ENCODE results near the gene DGKI. TPM values are rescaled to one million over a fixed set of nuclear protein-coding genes. Genes with fewer than 3 reads are reported as not detected.

Gene DGKI
- total RNA-seq, 4 donors from 2014 or later: 0.98 to 7.3 (median 2.7) TPM

- TF ChIP-seq CTCF (IDR thresholded peaks at IDR 0.05; ENCODE audit: low read depth): no peak
These were observed 11.2 kb downstream of the DGKI start for GRCh38 chr7:137835486-137836112.

- TF ChIP-seq CTCF (IDR thresholded peaks at IDR 0.05; ENCODE audit: low read depth): no peak
These were observed 12.2 kb downstream of the DGKI start for GRCh38 chr7:137834552-137834951.

- no peak for TF ChIP-seq CTCF (IDR thresholded peaks at IDR 0.05; ENCODE audit: low read depth)
These were observed 14.4 kb downstream of the DGKI start for GRCh38 chr7:137832382-137832781.

- no peak for TF ChIP-seq CTCF (IDR thresholded peaks at IDR 0.05; ENCODE audit: low read depth)
These were observed 17.3 kb downstream of the DGKI start for GRCh38 chr7:137829337-137829992.

- no peak for TF ChIP-seq CTCF (IDR thresholded peaks at IDR 0.05; ENCODE audit: low read depth)
These were observed 18.3 kb downstream of the DGKI start for GRCh38 chr7:137828456-137828855.

- no peak for TF ChIP-seq CTCF (IDR thresholded peaks at IDR 0.05; ENCODE audit: low read depth)
These were observed 21.3 kb downstream of the DGKI start for GRCh38 chr7:137825489-137825888.

- TF ChIP-seq CTCF (IDR thresholded peaks at IDR 0.05; ENCODE audit: low read depth): no peak
These were observed 25.9 kb downstream of the DGKI start for GRCh38 chr7:137820677-137821420.

Measured in subcutaneous adipose tissue (tissue), 4 donors.